Measurements from ENCODE around the gene ELANE. TPM values are rescaled to one million over a fixed set of nuclear protein-coding genes. Genes with fewer than 3 reads are reported as not detected.

The ELANE gene
- polyA plus RNA-seq, 12 donors: 0.21 to 1.2 (median 0.33) TPM; not detected in 5

DNA sequence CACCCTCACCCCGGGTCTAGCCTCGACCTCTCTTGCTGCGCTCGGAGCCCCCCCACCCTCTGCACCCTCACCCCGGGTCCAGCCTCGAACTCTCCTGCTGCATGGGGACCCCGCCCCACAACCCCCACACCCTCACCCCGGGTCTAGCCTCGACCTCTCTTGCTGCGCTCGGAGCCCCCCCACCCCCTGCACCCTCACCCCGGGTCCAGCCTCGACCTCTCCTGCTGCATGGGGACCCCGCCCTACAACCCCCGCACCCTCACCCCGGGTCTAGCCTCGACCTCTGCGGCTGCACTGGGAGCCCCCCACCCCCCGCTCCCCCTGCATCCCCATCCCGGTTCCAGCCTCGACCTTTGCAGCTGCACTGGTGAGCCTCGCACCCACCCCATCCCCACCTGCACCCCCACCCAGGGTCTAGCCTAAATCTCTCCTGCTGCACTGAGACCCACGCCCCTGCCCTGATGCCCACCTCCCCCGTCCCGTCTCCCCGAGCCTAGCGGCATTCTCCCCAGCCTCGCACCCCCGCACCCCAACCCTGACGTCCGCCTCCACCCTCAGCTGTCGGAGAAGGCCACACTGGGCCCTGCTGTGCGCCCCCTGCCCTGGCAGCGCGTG is 9.1 kb downstream of the ELANE start:
- no peak for DNase-seq

GRCh38 chr19:861756-862580 is 9.9 kb downstream of the ELANE start:
- no peak for DNase-seq

DNA sequence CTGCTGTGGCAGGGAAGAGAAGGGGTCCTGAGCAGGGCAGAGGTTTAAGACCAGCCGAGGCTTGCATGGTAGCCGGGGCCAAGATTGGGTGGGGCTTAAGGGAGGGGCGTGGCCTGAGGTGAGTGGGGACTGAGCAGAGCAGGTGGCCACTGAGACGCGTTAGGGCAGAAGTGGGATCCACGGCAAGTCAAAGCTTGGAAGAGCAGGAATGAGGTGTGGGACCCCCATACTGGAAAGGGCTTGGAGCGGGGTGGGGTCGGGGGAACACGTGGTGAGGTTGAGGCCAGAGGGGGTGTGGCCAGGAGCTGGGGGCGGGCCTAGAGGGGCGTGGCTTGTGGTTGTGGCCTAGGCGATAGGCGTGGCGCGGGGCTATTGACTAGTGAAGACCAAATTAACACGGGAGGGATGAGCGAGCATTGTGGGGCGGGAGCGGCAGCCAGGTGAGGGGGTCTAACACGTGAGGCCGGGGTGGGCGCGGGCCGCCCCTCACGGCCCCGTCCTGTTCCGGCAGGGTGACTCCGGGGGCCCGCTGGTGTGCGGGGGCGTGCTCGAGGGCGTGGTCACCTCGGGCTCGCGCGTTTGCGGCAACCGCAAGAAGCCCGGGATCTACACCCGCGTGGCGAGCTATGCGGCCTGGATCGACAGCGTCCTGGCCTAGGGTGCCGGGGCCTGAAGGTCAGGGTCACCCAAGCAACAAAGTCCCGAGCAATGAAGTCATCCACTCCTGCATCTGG is 10.6 kb downstream of the ELANE start:
- DNase-seq: no peak

GRCh38 chr19:863315-863620 is 11.2 kb downstream of the ELANE start:
- DNase-seq: no peak

DNA sequence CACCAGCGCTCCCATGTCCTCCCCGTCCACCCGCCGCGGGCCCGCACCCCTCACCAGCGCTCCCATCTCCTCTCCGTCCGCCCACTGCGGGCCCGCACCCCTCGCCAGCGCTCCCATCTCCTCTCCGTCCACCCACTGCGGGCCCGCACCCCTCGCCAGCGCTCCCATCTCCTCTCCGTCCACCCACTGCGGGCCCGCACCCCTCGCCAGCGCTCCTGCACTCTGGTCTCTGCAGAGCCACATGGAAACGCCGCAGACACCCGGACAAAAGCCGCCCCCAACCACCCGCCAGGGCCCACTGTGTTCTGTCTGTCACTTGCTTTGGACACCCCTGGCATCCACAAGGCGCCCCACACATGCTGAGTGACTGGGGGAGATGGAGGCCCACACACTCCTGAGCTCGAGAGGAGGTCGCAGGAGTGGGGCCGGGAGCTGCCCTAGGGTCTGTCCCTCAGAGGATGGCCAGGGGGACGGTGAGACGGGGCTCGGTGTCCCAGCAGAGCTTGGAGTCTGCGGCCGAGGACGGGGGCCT is 14.7 kb downstream of the ELANE start:
- DNase-seq: no peak

- no peak for DNase-seq
Measured at GRCh38 chr19:867301-867793, 15.2 kb downstream of the ELANE start.

DNA sequence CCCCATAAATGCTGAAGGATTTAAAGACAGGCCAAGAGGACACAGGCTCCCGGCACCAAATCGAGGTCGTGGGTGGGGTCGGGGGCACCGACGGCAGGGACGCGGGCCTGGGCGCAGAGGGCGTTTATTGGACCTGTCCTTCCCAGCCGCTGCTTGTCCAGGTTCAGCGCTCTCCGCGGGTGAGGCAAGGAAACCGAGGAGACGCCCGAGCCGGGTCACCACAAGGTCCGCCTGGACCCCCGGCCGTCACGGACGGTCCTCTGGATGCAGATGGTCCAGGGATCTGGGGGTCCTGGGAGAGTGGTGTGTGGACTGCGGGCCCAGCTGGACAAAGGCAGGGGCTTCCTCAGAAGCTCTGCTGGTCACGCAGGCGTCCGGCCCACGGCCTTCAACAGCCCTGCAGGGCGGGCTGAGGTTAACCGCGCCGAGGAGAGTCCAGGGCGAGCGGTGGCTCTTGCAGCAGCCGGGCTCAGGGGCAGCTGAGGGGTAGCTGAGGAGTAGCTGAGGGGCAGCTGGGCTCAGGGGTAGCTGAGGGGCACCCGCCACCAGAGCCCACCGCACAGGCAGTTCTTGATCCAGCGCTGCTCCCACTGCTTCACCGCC is 15.9 kb downstream of the ELANE start:
- DNase-seq: no peak

GRCh38 chr19:868458-869244 is 16.5 kb downstream of the ELANE start:
- DNase-seq: no peak

- DNase-seq: peak; percentile 53
Measured at GRCh38 chr19:869245-870177, 17.4 kb downstream of the ELANE start.

DNA sequence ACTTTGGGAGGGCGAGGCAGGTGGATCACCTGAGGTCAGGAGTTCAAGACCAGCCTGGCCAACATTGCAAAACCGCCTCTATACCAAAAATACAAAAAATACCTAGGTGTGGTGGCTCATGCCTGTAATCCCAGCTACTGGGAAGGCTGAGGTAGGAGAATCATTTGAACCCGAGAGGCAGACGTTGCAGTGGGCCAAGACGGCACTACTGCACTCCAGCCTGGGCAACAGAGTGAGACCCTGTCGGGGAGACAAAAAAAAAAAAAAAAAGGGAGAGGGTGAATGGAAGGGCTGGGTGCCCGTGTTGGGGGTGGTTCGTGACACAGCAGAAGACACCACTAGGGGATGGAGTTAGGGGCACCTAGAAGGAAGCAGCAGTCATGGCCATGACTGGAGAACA is 18.2 kb downstream of the ELANE start:
- DNase-seq: no peak

GRCh38 chr19:870963-871401 is 18.9 kb downstream of the ELANE start:
- DNase-seq: no peak

- DNase-seq: no peak
Measured at GRCh38 chr19:871446-872265, 19.6 kb downstream of the ELANE start.

DNA sequence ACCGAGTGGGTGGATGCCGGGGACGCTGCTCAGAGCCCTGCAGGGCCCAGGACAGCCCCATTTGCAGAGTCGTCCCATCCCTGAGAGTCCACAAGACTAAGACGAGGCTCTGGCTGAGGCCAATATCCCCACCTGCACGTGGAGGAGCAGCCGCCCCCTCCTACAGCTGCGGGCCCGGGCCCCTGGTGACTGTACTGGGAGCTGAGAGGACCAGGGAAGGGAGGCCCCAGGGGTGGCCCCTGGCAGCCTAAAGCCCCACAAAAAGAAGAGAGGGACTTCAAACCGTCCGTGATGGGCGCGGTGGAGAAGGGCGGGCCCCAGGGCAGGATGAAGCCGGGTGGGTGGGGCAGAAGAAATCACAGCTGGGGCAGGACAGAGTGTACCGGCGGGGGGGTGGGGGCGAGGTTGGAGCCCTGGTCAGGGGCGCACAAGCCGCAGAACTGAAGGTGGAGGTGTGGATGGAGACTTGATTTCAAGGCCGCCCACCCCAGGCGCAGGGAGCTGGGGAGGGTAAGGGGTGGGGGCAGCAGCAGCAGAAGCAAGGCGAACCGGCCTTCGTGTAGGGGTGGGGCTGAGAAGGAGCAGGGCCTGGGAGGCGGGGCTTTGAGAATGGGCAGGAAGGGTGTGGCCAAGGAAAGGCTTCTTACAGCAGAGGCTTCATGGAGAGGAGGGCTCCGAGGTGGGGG is 20.3 kb downstream of the ELANE start:
- DNase-seq: no peak

DNA sequence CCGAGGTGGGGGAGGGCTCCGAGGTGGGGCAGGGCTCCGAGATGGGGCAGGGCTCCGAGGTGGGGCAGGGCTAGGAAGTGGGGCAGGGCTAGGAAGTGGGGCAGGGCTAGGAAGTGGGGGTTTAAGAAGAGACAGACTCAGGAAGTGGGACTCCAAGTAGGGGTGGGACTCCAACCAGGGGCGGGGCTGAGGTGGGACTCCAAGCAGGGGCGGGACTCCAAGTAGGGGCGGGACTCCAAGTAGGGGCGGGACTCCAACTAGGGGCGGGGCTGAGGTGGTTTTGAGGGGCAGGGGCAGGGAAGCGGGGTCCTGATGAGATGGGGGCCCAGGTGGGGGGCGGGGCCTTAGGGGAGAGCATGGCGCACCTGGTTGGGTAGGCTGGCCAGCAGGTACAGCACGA is 21.0 kb downstream of the ELANE start:
- DNase-seq: no peak

GRCh38 chr19:873561-874041 is 21.5 kb downstream of the ELANE start:
- no peak for DNase-seq

- no peak for DNase-seq
Measured at GRCh38 chr19:875265-875879, 23.3 kb downstream of the ELANE start.

DNA sequence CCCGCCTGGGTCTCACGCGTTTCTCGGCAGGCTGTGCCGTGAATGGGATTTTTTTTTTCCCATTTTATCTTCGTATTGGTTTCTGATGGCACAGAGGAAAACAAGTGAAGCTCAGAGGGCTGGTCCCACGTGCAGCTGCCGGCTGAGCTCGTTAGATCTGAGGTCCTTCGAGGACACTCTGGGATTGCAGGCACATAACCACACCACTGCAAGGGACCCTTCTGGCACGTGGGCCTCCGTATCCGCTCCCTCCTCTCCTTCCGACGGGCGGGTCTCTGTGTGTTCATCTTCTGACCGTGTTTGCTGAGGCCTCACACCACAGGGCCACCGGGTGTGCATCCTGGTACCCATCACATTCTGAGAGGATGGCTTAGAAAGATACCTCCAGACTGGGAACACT is 24.0 kb downstream of the ELANE start:
- DNase-seq: no peak

- DNase-seq: no peak
Measured at GRCh38 chr19:876780-877314, 24.7 kb downstream of the ELANE start.
